T-cell (primary cell): ENCODE data around the gene ARHGAP32. TPM values are rescaled to one million over a fixed set of nuclear protein-coding genes. Genes with fewer than 3 reads are reported as not detected.

Source experiments
- ATAC-seq, 4 experiments: fragments of 200-7000 bp in 3 of 4; fragments of 150-1000 bp in 1 of 4; cut with Tn5 transposase; replicated peaks in 1 of 4; 1 replicate in 3 of 4; 2 replicates in 1 of 4; pipeline ENCODE4 v1.10.0; 2021; ENCODE audit warnings: moderate library complexity in 3 of 4, mild to moderate bottlenecking in 2 of 4, moderate number of reproducible peaks in 1 of 4
- CTCF ChIA-PET, 2 donors: fragments of 300-600 bp; sonication (Branson Sonifier 250); formaldehyde crosslinking; loops; one replicate each; lab custom pipeline; 2022; ENCODE audit warnings: antibody characterized with exemption in 2 of 2; lab: Charles Lee
- POLR2A ChIA-PET, 2 donors: fragments of 300-600 bp; sonication (Branson Sonifier 250); formaldehyde crosslinking; loops; one replicate each; lab custom pipeline; 2022; ENCODE audit warnings: antibody characterized with exemption in 2 of 2; lab: Charles Lee
- DNase-seq, 35 experiments: peaks; one replicate each; pipeline versions ENCODE4 v3.0.0 to v3.0.0-alpha.2; 2013 to 2023
- H3K27ac ChIP-seq: one replicate; pipeline ENCODE4 v1.5.1; 2013; ENCODE audit warnings: low read length
- H3K27me3 ChIP-seq, 2 experiments: replicated peaks in 1 of 2; 1 replicate in 1 of 2; 2 replicates in 1 of 2; pipeline versions ENCODE4 v1.6.1 to v1.7.0; 2013; ENCODE audit warnings: low read length in 1 of 2, mixed read lengths in 1 of 2; ENCODE audit not compliant: control insufficient read depth in 2 of 2, insufficient read depth in 2 of 2; ENCODE audit errors: extremely low read depth in 1 of 2
- H3K36me3 ChIP-seq, 2 donors: 1 replicate in 1 of 2; 2 replicates in 1 of 2; pipeline versions ENCODE4 v1.6.1 to v1.7.0; 2013; ENCODE audit warnings: low read length in 1 of 2; ENCODE audit not compliant: control insufficient read depth in 2 of 2, insufficient read depth in 1 of 2; ENCODE audit errors: extremely low read depth in 1 of 2
- H3K4me1 ChIP-seq, 2 experiments: 1 replicate in 1 of 2; 2 replicates in 1 of 2; pipeline versions ENCODE4 v1.6.1 to v1.7.0; 2013; ENCODE audit warnings: low read length in 2 of 2, mixed read lengths in 1 of 2; ENCODE audit not compliant: insufficient read depth in 2 of 2, control insufficient read depth in 1 of 2; ENCODE audit errors: extremely low read depth in 1 of 2
- H3K4me3 ChIP-seq, 2 donors: 1 replicate in 1 of 2; 2 replicates in 1 of 2; pipeline versions ENCODE4 v1.5.1 to v1.7.0; 2013; ENCODE audit warnings: mild to moderate bottlenecking in 2 of 2, low read length in 1 of 2, moderate library complexity in 1 of 2; ENCODE audit not compliant: control insufficient read depth in 1 of 2; ENCODE audit errors: extremely low read depth in 1 of 2
- H3K9me3 ChIP-seq: 2 replicates; pipeline ENCODE4 v1.7.0; 2013
- H3K27ac Mint-ChIP-seq, 2 donors: one replicate each; pipeline ENCODE4 v1.8.0; 2020 to 2021; ENCODE audit warnings: mild to moderate bottlenecking in 2 of 2, mixed read lengths in 2 of 2
- H3K27me3 Mint-ChIP-seq, 2 donors: one replicate each; pipeline ENCODE4 v1.8.0; 2021 to 2022; ENCODE audit warnings: mixed read lengths in 2 of 2
- H3K36me3 Mint-ChIP-seq: one replicate; pipeline ENCODE4 v1.8.0; 2021; ENCODE audit warnings: mixed read lengths
- H3K4me1 Mint-ChIP-seq, 3 donors: one replicate each; pipeline ENCODE4 v1.8.0; 2020 to 2022; ENCODE audit warnings: mixed read lengths in 3 of 3, mild to moderate bottlenecking in 1 of 3
- H3K4me3 Mint-ChIP-seq, 3 donors: one replicate each; pipeline ENCODE4 v1.8.0; 2020 to 2022; ENCODE audit warnings: mild to moderate bottlenecking in 3 of 3, mixed read lengths in 3 of 3, moderate library complexity in 3 of 3
- H3K9me3 Mint-ChIP-seq, 3 donors: one replicate each; pipeline ENCODE4 v1.8.0; 2020 to 2022; ENCODE audit warnings: mixed read lengths in 3 of 3
- WGBS: methylation state at CpG from one replicate; pipeline ENCODE4 v1.1.5; 2013; ENCODE audit warnings: missing lambda C conversion rate; ENCODE audit not compliant: insufficient coverage; 5-methylcytosine and 5-hydroxymethylcytosine counted together
- total RNA-seq, 35 experiments: library from RNA in 6 of 35; stranded (reverse) in 6 of 35; fragments of 120-200 nt in 1 of 35; gene quantifications; one replicate each; pipeline versions ENCODE4 v1.2.1 to v1.2.4 and lab custom pipeline; 2013 to 2026

ARHGAP32 gene
- total RNA-seq, 5 donors from 2014 or later (not counting 1 experiment from before 2014, with no cell fraction given) = 4.4 to 7.8 (median 6.5) TPM

GRCh38 chr11:128931066-128931465 lies 261.1 kb downstream of the ARHGAP32 start:
- DNase-seq = no peak
- Mint-ChIP-seq H3K36me3 (no peaks in the 10 kb centered on the region), H3K27me3 (peaks cover 0 to 11% of the 10 kb centered on the region in 2 donors), H3K27ac (no peak overlapping the region), H3K4me3 (no peak overlapping the region), H3K9me3 (no peaks in the 10 kb centered on the region), H3K4me1 (peaks cover 10 to 12% (median 12%) of the 10 kb centered on the region in 3 donors)
- H3K4me3 ChIP-seq = no peak overlapping the region
- no peaks in the 10 kb centered on the region for H3K4me1 ChIP-seq
- H3K27ac ChIP-seq = no peak overlapping the region
- WGBS = 100% methylated on average over 1 of the region's 3 CpGs
- ChIA-PET CTCF (no interaction called here), POLR2A (no interaction called here)
- peaks cover 0 to 16% of the 10 kb centered on the region in 2 experiments for H3K27me3 ChIP-seq
- no peak for ATAC-seq
- H3K9me3 ChIP-seq = no peaks in the 10 kb centered on the region
- no peaks in the 10 kb centered on the region for H3K36me3 ChIP-seq

GRCh38 chr11:128929991-128930390 lies 262.1 kb downstream of the ARHGAP32 start:
- no peak overlapping the region for H3K27ac Mint-ChIP-seq
- no peak overlapping the region for H3K27ac ChIP-seq
- CTCF ChIA-PET = no interaction called here
- peaks cover 0 to 11% of the 10 kb centered on the region in 2 donors for H3K27me3 Mint-ChIP-seq
- H3K9me3 Mint-ChIP-seq = no peaks in the 10 kb centered on the region
- ATAC-seq = no peak
- no peak overlapping the region for H3K4me3 Mint-ChIP-seq
- WGBS = 86% methylated on average over 8 of the region's 12 CpGs
- no peak overlapping the region for H3K4me3 ChIP-seq
- POLR2A ChIA-PET = no interaction called here
- H3K36me3 Mint-ChIP-seq = no peaks in the 10 kb centered on the region
- no peaks in the 10 kb centered on the region for H3K9me3 ChIP-seq
- H3K4me1 Mint-ChIP-seq = peaks cover 10 to 12% (median 12%) of the 10 kb centered on the region in 3 donors
- H3K36me3 ChIP-seq = no peaks in the 10 kb centered on the region
- peaks cover 0 to 17% of the 10 kb centered on the region in 2 experiments for H3K27me3 ChIP-seq
- DNase-seq = no peak
- H3K4me1 ChIP-seq = no peaks in the 10 kb centered on the region

GRCh38 chr11:128929468-128929867 lies 262.7 kb downstream of the ARHGAP32 start:
- ChIA-PET CTCF (no interaction called here), POLR2A (no interaction called here)
- H3K4me3 ChIP-seq = no peak overlapping the region
- peaks cover 0 to 11% of the 10 kb centered on the region in 2 donors for H3K27me3 Mint-ChIP-seq
- no peaks in the 10 kb centered on the region for H3K9me3 Mint-ChIP-seq
- H3K9me3 ChIP-seq = no peaks in the 10 kb centered on the region
- WGBS = 81% methylated on average over 3 of the region's 5 CpGs
- DNase-seq (no peak), ATAC-seq (no peak)
- H3K4me1 ChIP-seq = no peaks in the 10 kb centered on the region
- H3K27ac Mint-ChIP-seq = no peak overlapping the region
- H3K4me1 Mint-ChIP-seq = peaks cover 10 to 12% (median 12%) of the 10 kb centered on the region in 3 donors
- no peak overlapping the region for H3K4me3 Mint-ChIP-seq
- H3K36me3 Mint-ChIP-seq = no peaks in the 10 kb centered on the region
- H3K36me3 ChIP-seq = no peaks in the 10 kb centered on the region
- no peak overlapping the region for H3K27ac ChIP-seq
- H3K27me3 ChIP-seq = peaks cover 0 to 18% of the 10 kb centered on the region in 2 experiments

DNA sequence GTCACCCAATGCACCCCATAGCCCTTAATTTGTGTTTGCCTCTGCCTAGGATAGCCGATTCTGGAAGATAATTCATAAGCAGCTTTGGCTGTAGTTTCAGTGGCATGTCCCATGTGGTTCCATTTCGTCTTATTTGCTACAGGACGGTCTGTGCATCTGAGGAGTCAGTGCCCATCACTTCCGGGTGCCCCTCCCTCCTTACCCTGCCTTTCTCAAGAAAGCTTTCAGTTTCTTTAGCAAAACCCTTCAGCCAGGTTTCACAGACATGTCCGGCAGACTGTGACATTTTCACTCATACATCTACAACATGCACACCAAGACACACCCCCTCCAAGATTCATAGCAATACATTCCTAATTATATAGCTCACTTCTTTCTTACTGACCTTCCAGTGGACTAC lies 263.7 kb downstream of the ARHGAP32 start:
- Mint-ChIP-seq H3K4me1 (peaks cover 10 to 12% (median 12%) of the 10 kb centered on the region in 3 donors), H3K27me3 (peaks cover 0 to 11% of the 10 kb centered on the region in 2 donors), H3K36me3 (no peaks in the 10 kb centered on the region), H3K27ac (peak overlapping the region; percentile 6 to 54), H3K4me3 (peak overlapping the region; percentile 1 to 24 (median 11)), H3K9me3 (no peaks in the 10 kb centered on the region)
- no peaks in the 10 kb centered on the region for H3K4me1 ChIP-seq
- peak in 2 of 4 experiments; percentile 23 to 38 for ATAC-seq
- H3K4me3 ChIP-seq = no peak overlapping the region
- H3K36me3 ChIP-seq = no peaks in the 10 kb centered on the region
- POLR2A ChIA-PET = no interaction called here
- peak in 5 of 35 experiments; percentile 10 to 28 (median 15) for DNase-seq
- H3K27ac ChIP-seq = no peak overlapping the region
- CTCF ChIA-PET = interaction anchor here in 1 of 2 donors (0.7 kb wide), 1 partner anchor 555 kb away, joined by 3 read pairs; no protein-coding TSS in a partner anchor
- H3K27me3 ChIP-seq = peaks cover 0 to 18% of the 10 kb centered on the region in 2 experiments
- 45% methylated on average over 5 of the region's 5 CpGs for WGBS
- no peaks in the 10 kb centered on the region for H3K9me3 ChIP-seq

- WGBS = 94% methylated on average over 10 of the region's 12 CpGs
- Histone ChIP-seq H3K27ac (no peak overlapping the region), H3K4me1 (no peaks in the 10 kb centered on the region), H3K9me3 (no peaks in the 10 kb centered on the region), H3K36me3 (no peaks in the 10 kb centered on the region), H3K27me3 (peaks cover 0 to 18% of the 10 kb centered on the region in 2 experiments), H3K4me3 (no peak overlapping the region)
- no peak for DNase-seq
- Mint-ChIP-seq H3K9me3 (no peaks in the 10 kb centered on the region), H3K4me1 (peaks cover 10 to 12% (median 12%) of the 10 kb centered on the region in 3 donors), H3K27me3 (peaks cover 0 to 11% of the 10 kb centered on the region in 2 donors), H3K4me3 (peak overlapping the region in 1 of 3 donors; percentile 24), H3K36me3 (no peaks in the 10 kb centered on the region), H3K27ac (peak overlapping the region in 1 of 2 donors; percentile 54)
- ATAC-seq = no peak
- ChIA-PET CTCF (interaction anchor here in 1 of 2 donors (0.7 kb wide), 1 partner anchor 554 kb away, joined by 3 read pairs; no protein-coding TSS in a partner anchor), POLR2A (no interaction called here)
Measured at GRCh38 chr11:128927683-128928336, 264.3 kb downstream of the ARHGAP32 start.

DNA sequence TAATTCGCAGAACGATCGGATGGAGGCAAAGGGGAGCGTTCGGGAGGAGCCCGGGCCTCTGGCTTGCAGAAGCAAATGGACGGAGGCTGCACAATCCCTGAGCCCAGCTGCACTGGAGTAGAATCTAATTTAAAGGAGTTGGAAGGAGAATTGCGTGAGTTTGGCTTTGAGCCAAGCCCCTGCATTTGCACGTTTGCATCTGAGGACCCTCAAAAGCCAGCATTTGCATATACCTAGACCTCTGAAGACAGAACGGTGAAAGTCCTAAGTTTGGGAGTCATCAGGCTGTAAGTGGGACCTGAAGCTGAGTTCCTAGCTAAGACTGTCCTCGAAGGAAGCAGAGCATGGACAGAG lies 265.0 kb downstream of the ARHGAP32 start:
- no peaks in the 10 kb centered on the region for H3K9me3 ChIP-seq
- DNase-seq (no peak), ATAC-seq (no peak)
- H3K4me3 Mint-ChIP-seq = no peak overlapping the region
- H3K9me3 Mint-ChIP-seq = no peaks in the 10 kb centered on the region
- peaks cover 0 to 18% of the 10 kb centered on the region in 2 experiments for H3K27me3 ChIP-seq
- no peaks in the 10 kb centered on the region for H3K36me3 Mint-ChIP-seq
- H3K4me3 ChIP-seq = no peak overlapping the region
- ChIA-PET POLR2A (no interaction called here), CTCF (interaction anchor here in 1 of 2 donors (0.6 kb wide), 1 partner anchor 830 kb away, joined by 4 read pairs; no protein-coding TSS in a partner anchor)
- H3K27ac Mint-ChIP-seq = no peak overlapping the region
- 87% methylated on average over 9 of the region's 11 CpGs for WGBS
- H3K4me1 ChIP-seq = no peaks in the 10 kb centered on the region
- peaks cover 10 to 12% (median 12%) of the 10 kb centered on the region in 3 donors for H3K4me1 Mint-ChIP-seq
- peaks cover 0 to 11% of the 10 kb centered on the region in 2 donors for H3K27me3 Mint-ChIP-seq
- H3K36me3 ChIP-seq = no peaks in the 10 kb centered on the region
- no peak overlapping the region for H3K27ac ChIP-seq
